ENCODE measurements around the gene FARSA. TPM values are rescaled to one million over a fixed set of nuclear protein-coding genes. Genes with fewer than 3 reads are reported as not detected.

The FARSA gene
- total RNA-seq, 1 experiment from 2014 or later, result 192 TPM

Small RNA genes within 50 kb of the gene (small RNA-seq; reads per million reads assigned to genes)
- gene MIR5695 (not detected), gene MIR6515 (0.07 reads per million)

Other genes starting within 250 kb of the FARSA start
- not detected in 2 replicates for gene GNG14, start 245.7 kb downstream of the FARSA start, total RNA-seq (2014; rRNA removed; shearing (Covaris generic))
- 14.0 and 22.2 TPM in 2 replicates for gene FBXW9, start 237.1 kb downstream of the FARSA start, total RNA-seq (2014; rRNA removed; shearing (Covaris generic))
- gene TNPO2, start 209.8 kb downstream of the FARSA start, total RNA-seq (2014; rRNA removed; shearing (Covaris generic)), result 11.8 and 19.1 TPM in 2 replicates
- 290 and 342 TPM in 2 replicates for gene TRIR, start 199.0 kb downstream of the FARSA start, total RNA-seq (2014; rRNA removed; shearing (Covaris generic))
- gene GET3, start 196.2 kb downstream of the FARSA start, total RNA-seq (2014; rRNA removed; shearing (Covaris generic)), result 138 and 140 TPM in 2 replicates
- gene BEST2, start 181.9 kb downstream of the FARSA start, total RNA-seq (2014; rRNA removed; shearing (Covaris generic)), result not detected in 2 replicates
- 4.7 and 6.9 TPM in 2 replicates for gene HOOK2, start 158.2 kb downstream of the FARSA start, total RNA-seq (2014; rRNA removed; shearing (Covaris generic))
- gene JUNB, start 142.2 kb downstream of the FARSA start, total RNA-seq (2014; rRNA removed; shearing (Covaris generic)), result 33.9 and 38.1 TPM in 2 replicates
- gene PRDX2, start 131.9 kb downstream of the FARSA start, total RNA-seq (2014; rRNA removed; shearing (Covaris generic)), result 88.6 and 94.3 TPM in 2 replicates
- gene THSD8, start 131.6 kb downstream of the FARSA start, total RNA-seq (2014; rRNA removed; shearing (Covaris generic)), result not detected in 2 replicates
- 52.9 and 68.6 TPM in 2 replicates for gene RNASEH2A, start 127.1 kb downstream of the FARSA start, total RNA-seq (2014; rRNA removed; shearing (Covaris generic))
- not detected in 2 replicates for gene RTBDN, start 99.1 kb downstream of the FARSA start, total RNA-seq (2014; rRNA removed; shearing (Covaris generic))
- 1.9 and 3.2 TPM in 2 replicates for gene MAST1, start 95.2 kb downstream of the FARSA start, total RNA-seq (2014; rRNA removed; shearing (Covaris generic))
- 0.70 and 0.74 TPM in 2 replicates for gene DNASE2, start 52.3 kb downstream of the FARSA start, total RNA-seq (2014; rRNA removed; shearing (Covaris generic))
- gene KLF1, start 46.5 kb downstream of the FARSA start, total RNA-seq (2014; rRNA removed; shearing (Covaris generic)), result not detected in 2 replicates
- 29.0 and 29.7 TPM in 2 replicates for gene GCDH, start 42.6 kb downstream of the FARSA start, total RNA-seq (2014; rRNA removed; shearing (Covaris generic))
- 0.24 TPM in 1 of 2 replicates, not detected in the other for gene SYCE2, start 14.4 kb downstream of the FARSA start, total RNA-seq (2014; rRNA removed; shearing (Covaris generic))
- 1,453 and 1,684 TPM in 2 replicates for gene CALR, start 4.9 kb upstream of the FARSA start, total RNA-seq (2014; rRNA removed; shearing (Covaris generic))
- gene RAD23A, start 12.2 kb upstream of the FARSA start, total RNA-seq (2014; rRNA removed; shearing (Covaris generic)), result 178 and 212 TPM in 2 replicates
- 75.2 and 77.3 TPM in 2 replicates for gene GADD45GIP1, start 23.5 kb upstream of the FARSA start, total RNA-seq (2014; rRNA removed; shearing (Covaris generic))
- gene DAND5, start 35.9 kb upstream of the FARSA start, total RNA-seq (2014; rRNA removed; shearing (Covaris generic)), result 0.17 and 0.31 TPM in 2 replicates
- gene NFIX, start 61.8 kb upstream of the FARSA start, total RNA-seq (2014; rRNA removed; shearing (Covaris generic)), result 12.4 and 21.7 TPM in 2 replicates
- not detected in 2 replicates for gene LYL1, start 169.1 kb upstream of the FARSA start, total RNA-seq (2014; rRNA removed; shearing (Covaris generic))
- gene TRMT1, start 183.0 kb upstream of the FARSA start, total RNA-seq (2014; rRNA removed; shearing (Covaris generic)), result 56.0 and 56.6 TPM in 2 replicates
- 126 and 181 TPM in 2 replicates for gene NACC1, start 184.6 kb upstream of the FARSA start, total RNA-seq (2014; rRNA removed; shearing (Covaris generic))
- gene STX10, start 216.7 kb upstream of the FARSA start, total RNA-seq (2014; rRNA removed; shearing (Covaris generic)), result 109 and 122 TPM in 2 replicates
- gene IER2, start 216.7 kb upstream of the FARSA start, total RNA-seq (2014; rRNA removed; shearing (Covaris generic)), result 35.7 and 42.6 TPM in 2 replicates

Data from HT1080 (cell line).